Hepatocyte (in vitro differentiated cells): ENCODE data around the gene NKD1. TPM values are rescaled to one million over a fixed set of nuclear protein-coding genes. Genes with fewer than 3 reads are reported as not detected.

Source experiments
- DNase-seq: peaks from one replicate; pipeline ENCODE4 v3.0.0-alpha.2; 2016; ENCODE audit warnings: low spot score
- H2AFZ ChIP-seq: fragments of 200-600 bp; sonication (generic); 2 replicates; pipeline ENCODE4 v1.6.0; 2016; ENCODE audit warnings: antibody characterized with exemption, mild to moderate bottlenecking
- H3K27ac ChIP-seq: fragments of 200-600 bp; sonication (generic); 2 replicates; pipeline ENCODE4 v1.5.1; 2016; ENCODE audit warnings: mild to moderate bottlenecking
- H3K27me3 ChIP-seq: fragments of 200-600 bp; sonication (generic); 2 replicates; pipeline ENCODE4 v1.6.1; 2016
- H3K36me3 ChIP-seq: fragments of 200-600 bp; sonication (generic); replicated peaks from 2 replicates; pipeline ENCODE4 v1.5.1; 2016; ENCODE audit warnings: low read depth; ENCODE audit not compliant: insufficient read depth
- H3K4me1 ChIP-seq: fragments of 200-600 bp; sonication (generic); 2 replicates; pipeline ENCODE4 v1.5.1; 2016; ENCODE audit warnings: mild to moderate bottlenecking, moderate library complexity; ENCODE audit not compliant: insufficient read depth
- H3K4me2 ChIP-seq: fragments of 200-600 bp; sonication (generic); 2 replicates; pipeline ENCODE4 v1.6.0; 2016
- H3K4me3 ChIP-seq: fragments of 200-600 bp; sonication (generic); 2 replicates; pipeline ENCODE4 v1.5.1; 2016; ENCODE audit warnings: mild to moderate bottlenecking
- H3K79me2 ChIP-seq: fragments of 200-600 bp; sonication (generic); 2 replicates; pipeline ENCODE4 v1.6.0; 2017; ENCODE audit warnings: mild to moderate bottlenecking
- H3K9me2 ChIP-seq: fragments of 200-600 bp; sonication (generic); replicated peaks from 2 replicates; pipeline ENCODE4 v1.6.0; 2017; ENCODE audit warnings: mild to moderate bottlenecking; ENCODE audit not compliant: insufficient read depth
- H3K9me3 ChIP-seq: fragments of 200-600 bp; sonication (generic); 2 replicates; pipeline ENCODE4 v1.5.1; 2016; ENCODE audit warnings: low read depth, mild to moderate bottlenecking
- H4K20me1 ChIP-seq: fragments of 200-600 bp; sonication (generic); 2 replicates; pipeline ENCODE4 v1.6.0; 2016; ENCODE audit warnings: mild to moderate bottlenecking; ENCODE audit not compliant: insufficient read depth, poor library complexity, severe bottlenecking
- CTCF ChIP-seq: fragments of 200-600 bp; sonication (generic); IDR thresholded peaks from 2 replicates; pipeline ENCODE4 v1.5.1; 2016; ENCODE audit warnings: antibody characterized with exemption, mild to moderate bottlenecking; ENCODE audit not compliant: poor library complexity
- EZH2 ChIP-seq: fragments of 200-600 bp; sonication (generic); IDR thresholded peaks from 2 replicates; pipeline ENCODE4 v1.6.1; 2016; ENCODE audit warnings: antibody characterized with exemption, mild to moderate bottlenecking, borderline replicate concordance
- EZH2phosphoT487 ChIP-seq: fragments of 200-600 bp; sonication (generic); IDR thresholded peaks from one replicate; pipeline ENCODE4 v1.6.1; 2018; ENCODE audit warnings: antibody characterized with exemption, mild to moderate bottlenecking, low read depth, moderate library complexity; ENCODE audit not compliant: unreplicated experiment, severe bottlenecking
- WGBS: methylation state at CpG from one replicate; pipeline ENCODE4 v1.1.6; 2016; ENCODE audit warnings: low lambda C conversion rate; ENCODE audit errors: missing lambda C conversion rate; 5-methylcytosine and 5-hydroxymethylcytosine counted together
- polyA plus RNA-seq: library from polyadenylated mRNA; unstranded; fragments of >200 nt; fragmentation: Nextera tagmentation; extraction: Ambion mirVana; gene quantifications from 2 replicates; pipeline ENCODE4 v1.2.1, GENCODE V29; 2016
- total RNA-seq: library from RNA; depleted of rRNA; stranded (reverse); fragments of >200 nt; gene quantifications from 2 replicates; pipeline ENCODE4 v1.2.3, GENCODE V29; 2014

The NKD1 gene
- total and polyA plus RNA-seq, 2 experiments from 2014 or later = 5.9 to 26.3 TPM

- Histone ChIP-seq H3K9me2 (no peaks in the 10 kb centered on the region), H3K36me3 (no peaks in the 10 kb centered on the region), H3K27me3 (no peaks in the 10 kb centered on the region), H3K79me2 (no peaks in the 10 kb centered on the region), H4K20me1 (no peaks in the 10 kb centered on the region), H3K27ac (no peak overlapping the region), H3K4me1 (no peaks in the 10 kb centered on the region), H2AFZ (no peak overlapping the region), H3K9me3 (no peaks in the 10 kb centered on the region), H3K4me3 (no peak overlapping the region), H3K4me2 (no peak overlapping the region)
- no peak for DNase-seq
- WGBS = 89% methylated on average over 10 of the region's 10 CpGs
- TF ChIP-seq EZH2phosphoT487 = no peak
- no peak for TF ChIP-seq CTCF
- TF ChIP-seq EZH2 = no peak
Measured at GRCh38 chr16:50662306-50662940, 114.2 kb downstream of the NKD1 start.

DNA sequence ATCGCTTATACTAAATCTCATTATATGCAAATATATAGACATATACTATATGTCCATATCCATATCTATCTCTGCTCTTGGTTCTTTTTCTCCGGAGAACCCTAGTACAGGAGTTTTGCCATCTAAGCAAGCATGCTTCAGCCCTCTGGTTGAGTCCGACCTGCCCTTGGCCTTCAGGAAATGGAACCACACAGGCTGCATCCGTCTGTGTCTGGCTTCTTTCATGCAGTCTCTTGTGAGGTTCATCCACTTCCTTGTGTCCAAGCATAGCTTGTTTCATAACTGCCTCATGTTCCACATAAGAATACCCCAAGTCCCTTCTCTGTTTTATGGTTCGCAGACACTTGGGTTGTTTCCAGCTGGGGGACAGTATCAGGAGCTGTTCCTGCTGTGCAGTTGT, 116.1 kb downstream of the NKD1 start:
- Histone ChIP-seq H3K4me1 (no peaks in the 10 kb centered on the region), H3K79me2 (no peaks in the 10 kb centered on the region), H3K9me3 (no peaks in the 10 kb centered on the region), H3K27ac (no peak overlapping the region), H3K4me3 (no peak overlapping the region), H3K36me3 (no peaks in the 10 kb centered on the region), H2AFZ (no peak overlapping the region), H4K20me1 (no peaks in the 10 kb centered on the region), H3K9me2 (no peaks in the 10 kb centered on the region), H3K27me3 (no peaks in the 10 kb centered on the region), H3K4me2 (no peak overlapping the region)
- 93% methylated on average over 5 of the region's 5 CpGs for WGBS
- DNase-seq = no peak
- TF ChIP-seq EZH2phosphoT487 (no peak), EZH2 (no peak), CTCF (no peak)

- no peaks in the 10 kb centered on the region for H3K4me1 ChIP-seq
- 28% methylated on average over 40 of the region's 40 CpGs for WGBS
- H3K27me3 ChIP-seq = no peaks in the 10 kb centered on the region
- no peak for TF ChIP-seq EZH2
- TF ChIP-seq CTCF = peak; percentile 89
- TF ChIP-seq EZH2phosphoT487 = no peak
- H2AFZ ChIP-seq = peak overlapping the region; percentile 47
- H3K4me2 ChIP-seq = peak overlapping the region; percentile 73
- H3K9me2 ChIP-seq = no peaks in the 10 kb centered on the region
- H3K4me3 ChIP-seq = no peak overlapping the region
- peak; percentile 88 for DNase-seq
- H3K79me2 ChIP-seq = no peaks in the 10 kb centered on the region
- no peaks in the 10 kb centered on the region for H3K36me3 ChIP-seq
- H3K9me3 ChIP-seq = no peaks in the 10 kb centered on the region
- no peaks in the 10 kb centered on the region for H4K20me1 ChIP-seq
- H3K27ac ChIP-seq = no peak overlapping the region
Measured at GRCh38 chr16:50665128-50665878, 117.1 kb downstream of the NKD1 start.
